Inflammatory macrophage treated with lipopolysaccharide for 1 hour (primary cell): ENCODE measurements around the gene RPL32.
"Not testable (repeated sequence)": the region's sequence is repeated elsewhere in the genome, so short reads cannot be mapped to it uniquely, and the experiment has no call there.

Experiments
- DNase-seq, 2 donors: peaks; one replicate each; pipeline ENCODE4 v3.0.0-alpha.2; 2020 to 2022

RPL32 gene

DNA sequence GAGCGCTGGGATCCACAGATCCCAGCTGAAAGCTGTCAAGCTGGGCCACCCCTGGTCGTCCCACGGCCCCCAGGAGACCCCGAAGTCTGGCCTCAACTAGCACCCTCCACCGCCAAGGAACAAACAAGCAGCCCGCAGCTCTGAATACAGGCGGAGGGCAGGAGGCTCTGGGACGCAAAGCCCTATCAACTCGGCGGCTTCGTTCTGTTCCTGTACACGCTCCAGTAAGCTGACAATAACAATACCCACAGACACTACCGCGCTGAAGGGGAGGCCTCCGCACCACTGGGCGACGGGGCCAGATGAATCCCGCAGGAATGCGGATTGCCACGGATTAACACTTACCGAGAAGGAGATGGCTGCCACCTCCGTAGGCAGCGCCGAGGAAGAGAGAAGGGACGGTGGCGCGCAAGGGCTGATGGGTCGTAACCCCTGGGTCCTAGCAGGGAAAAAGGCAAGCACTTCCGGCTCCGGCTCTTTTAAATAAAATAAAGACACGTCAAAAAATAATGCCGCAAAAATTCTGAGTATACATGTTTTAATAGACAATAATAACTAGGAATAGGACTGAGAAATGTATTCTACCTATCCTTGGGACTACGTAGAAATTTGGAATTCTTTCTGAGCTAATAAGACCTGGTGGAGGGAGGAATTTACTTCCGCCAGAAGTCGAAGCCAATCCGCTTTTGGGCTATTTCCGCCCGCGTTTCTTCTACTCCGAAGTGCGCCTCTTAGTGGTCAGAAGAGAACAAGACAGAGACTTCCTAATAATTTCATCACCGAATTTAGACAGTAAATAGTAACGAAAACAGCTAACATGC lies at the start of gene RPL32:
Gene RPL32 (minus strand): TSS at position 417 of the 821 bp plus-strand sequence. CDS start 1,328 bp downstream, outside the sequence.
- peak; percentile 92 to 96 for DNase-seq

DNA sequence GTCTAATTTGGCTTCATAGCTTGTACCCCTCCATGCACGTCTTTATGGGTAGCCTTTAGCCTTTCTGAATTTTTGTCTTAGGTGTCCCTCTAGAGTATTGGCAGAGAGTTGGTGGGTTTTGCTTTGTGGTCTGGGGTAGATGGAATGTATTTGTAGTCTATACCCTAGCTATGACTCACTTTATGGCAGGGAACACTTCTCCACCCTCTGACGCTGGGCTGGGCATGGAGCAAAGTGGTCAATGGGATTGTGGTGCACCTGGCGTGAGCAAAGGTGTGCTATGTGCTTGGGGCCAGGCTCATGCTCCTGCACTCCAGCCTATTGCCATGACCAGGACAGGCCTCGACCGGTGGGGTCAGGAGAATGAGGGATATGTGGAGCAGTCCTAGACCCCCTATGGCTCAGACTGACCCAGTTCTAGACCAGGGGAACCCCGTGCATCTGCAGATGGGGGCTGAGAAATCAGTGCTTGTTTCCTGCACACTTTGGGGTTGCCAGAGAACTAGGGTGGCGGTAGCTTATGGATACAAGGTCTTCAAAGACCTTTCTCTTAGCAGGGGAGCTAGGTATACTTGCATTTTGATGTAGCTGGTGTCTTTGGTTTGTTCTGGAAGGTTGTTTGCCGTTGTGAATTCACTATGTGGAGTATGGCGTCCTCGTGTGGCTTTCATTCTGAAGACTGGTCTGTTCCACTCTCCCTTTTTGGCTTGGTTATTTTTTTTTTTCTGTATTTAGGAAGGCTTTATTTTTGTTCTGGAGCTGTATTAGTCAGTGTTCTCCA lies 49.4 kb upstream of the RPL32 start:
- DNase-seq, result no peak

DNA sequence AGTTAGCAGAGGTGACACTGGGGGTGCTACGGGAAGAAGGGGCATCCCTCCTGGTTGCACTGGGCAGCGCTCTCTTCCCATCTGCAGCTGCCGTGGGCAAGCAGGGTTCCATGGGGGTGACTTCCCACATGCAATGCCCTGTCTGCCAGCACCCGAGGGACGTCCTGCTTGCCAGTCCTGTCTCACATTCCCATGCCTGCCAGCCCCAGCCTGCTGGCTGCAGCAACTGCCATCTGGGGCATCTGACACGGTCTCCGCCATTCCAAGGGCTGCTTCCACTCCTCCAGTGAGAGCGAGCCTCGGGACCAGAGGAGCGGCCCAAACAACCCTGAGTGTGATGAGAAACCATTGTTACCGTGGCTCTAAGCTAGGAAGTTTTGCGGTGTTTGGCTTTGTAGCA lies 45.4 kb upstream of the RPL32 start:
- no peak for DNase-seq

DNA sequence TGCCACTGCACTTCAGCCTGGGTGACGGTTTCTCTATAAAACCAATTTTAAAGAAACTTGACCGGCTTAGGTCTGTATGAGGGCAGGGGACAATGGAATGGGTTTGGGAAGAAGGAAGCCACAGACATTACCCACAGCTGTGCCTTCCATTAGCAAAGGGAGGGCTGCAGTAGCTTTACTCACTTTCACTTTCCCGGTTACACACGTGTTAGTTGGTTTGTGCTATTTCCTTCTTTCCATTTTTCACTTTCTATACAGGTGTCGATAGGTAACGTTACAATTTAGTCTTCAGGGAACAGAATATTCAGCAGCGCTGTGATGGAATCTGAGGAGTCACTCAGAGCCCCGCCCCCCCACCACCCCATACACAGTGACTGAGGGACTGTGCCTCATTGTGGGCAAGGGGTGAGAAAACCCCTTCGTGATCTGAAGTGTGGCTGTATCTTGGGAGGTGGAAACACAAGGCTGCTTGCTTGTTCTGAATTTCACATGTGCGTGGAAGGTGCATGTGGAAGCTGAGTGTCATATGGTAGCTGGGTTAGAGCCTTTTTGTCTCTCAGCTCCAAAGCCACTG lies 44.8 kb upstream of the RPL32 start:
- DNase-seq, result no peak

DNA sequence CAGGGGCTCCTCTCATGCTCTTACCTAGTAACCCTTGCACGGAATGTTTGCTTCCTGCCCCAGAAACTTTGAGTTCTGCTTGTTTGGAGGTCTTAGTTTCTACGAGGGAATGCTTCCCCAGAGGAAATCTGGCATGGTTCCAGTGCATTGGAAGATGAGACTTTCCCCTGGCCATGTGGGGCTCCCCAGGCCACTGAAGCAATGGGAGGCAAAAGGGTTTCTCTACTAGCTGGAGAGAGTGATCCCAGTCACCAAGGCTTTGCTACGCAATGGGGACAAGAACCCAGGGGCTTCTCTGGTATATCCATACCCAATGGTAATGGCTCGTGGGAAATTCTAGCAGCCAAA lies 44.2 kb upstream of the RPL32 start:
- no peak for DNase-seq

GRCh38 chr3:12884790-12885582 lies 43.6 kb upstream of the RPL32 start:
- DNase-seq, result no peak

GRCh38 chr3:12884186-12884680 lies 42.9 kb upstream of the RPL32 start:
- no peak for DNase-seq

GRCh38 chr3:12882336-12883310 lies 41.3 kb upstream of the RPL32 start:
- DNase-seq, result no peak

DNA sequence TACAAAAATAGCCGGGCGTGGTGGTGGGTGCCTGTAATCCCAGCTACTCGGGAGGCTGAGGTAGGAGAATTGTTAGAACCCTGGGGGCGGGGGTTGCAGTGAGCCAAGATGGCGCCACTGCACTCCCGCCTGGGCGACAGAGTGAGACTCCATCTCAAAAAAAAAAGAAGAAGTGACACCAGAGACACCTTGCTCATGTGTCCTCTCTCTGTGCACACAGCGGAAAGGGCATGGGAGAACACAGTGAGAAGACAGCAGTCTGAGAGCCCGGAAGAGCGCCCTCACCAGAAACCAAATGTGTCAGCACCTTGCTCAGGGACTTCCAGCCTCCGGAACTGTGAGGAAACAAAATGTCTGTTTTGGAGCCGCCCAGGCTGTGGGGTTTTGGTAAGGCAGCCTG lies 40.5 kb upstream of the RPL32 start:
- DNase-seq, result not testable (repeated sequence)

DNA sequence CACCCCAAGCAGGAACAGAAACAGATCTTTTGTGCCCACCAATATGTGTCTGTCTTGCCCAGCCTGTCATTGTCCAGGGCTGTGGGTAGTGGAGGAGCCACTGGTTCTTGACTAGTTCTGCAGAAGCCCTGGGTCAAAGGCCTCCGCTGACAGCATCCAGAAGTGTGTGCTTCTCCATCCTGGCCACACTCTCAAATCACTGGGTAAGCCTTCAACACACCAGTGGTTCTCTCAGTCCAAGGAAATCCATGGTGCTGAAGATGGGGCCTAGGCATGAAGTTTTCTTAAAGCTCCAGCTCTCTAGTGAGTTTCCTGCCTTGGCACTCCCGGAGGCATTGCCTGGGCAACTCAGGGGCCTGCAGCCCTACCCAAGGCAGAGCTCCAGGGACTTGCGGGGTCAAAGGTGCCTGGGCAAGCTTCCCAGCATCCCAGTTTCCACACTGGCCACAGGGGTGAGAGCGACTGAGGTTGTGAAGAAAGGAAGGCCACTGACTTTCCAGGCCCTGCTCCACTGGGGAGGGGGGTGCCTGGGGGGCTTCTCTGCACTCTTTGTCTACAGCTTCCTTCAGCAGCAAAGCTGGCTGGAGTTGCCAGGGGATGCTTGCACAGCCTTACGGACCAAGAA lies 37.9 kb upstream of the RPL32 start:
- DNase-seq, result no peak

DNA sequence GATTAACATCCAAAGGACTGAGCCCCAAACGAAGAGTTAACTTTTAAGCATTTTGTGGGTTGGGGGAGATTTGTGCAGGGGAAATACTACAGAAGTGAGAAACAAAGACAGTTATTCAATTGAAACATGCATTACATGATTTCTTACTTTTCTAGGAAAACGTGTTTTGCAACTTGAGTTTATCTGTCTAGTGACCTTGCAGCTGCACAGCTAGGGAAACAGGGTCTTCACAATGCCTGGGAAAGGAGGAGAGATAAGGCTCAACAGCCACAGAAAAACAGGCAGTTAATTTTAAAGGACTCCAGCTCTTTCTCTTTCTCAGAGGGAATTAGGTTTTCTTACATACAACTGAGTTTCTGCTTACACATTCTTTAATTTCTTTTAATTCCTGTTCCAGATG lies 37.4 kb upstream of the RPL32 start:
- DNase-seq, result not testable (repeated sequence)

GRCh38 chr3:12878141-12878574 lies 36.8 kb upstream of the RPL32 start:
- no peak for DNase-seq

DNA sequence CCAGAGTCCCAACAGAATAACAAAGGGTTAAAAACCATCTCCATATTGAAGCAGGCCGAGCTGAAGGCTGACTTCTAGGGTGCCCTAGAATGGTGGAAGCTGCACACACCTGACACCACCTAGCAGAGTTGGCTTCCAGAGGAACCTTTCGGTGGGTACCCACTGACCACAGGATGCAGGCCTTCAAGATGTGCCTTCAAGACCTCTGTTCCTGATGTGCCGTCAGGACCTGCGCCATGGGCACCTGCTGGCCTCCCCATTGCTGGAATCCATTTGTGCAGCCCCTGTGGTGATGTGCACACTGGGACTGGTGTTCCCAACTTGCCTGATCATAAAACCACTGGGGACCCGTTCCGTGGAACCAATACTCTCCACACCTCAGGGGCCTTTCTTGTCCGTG lies 35.7 kb upstream of the RPL32 start:
- no peak for DNase-seq

GRCh38 chr3:12875857-12876836 lies 34.8 kb upstream of the RPL32 start:
- no peak for DNase-seq

GRCh38 chr3:12871404-12871983 lies 30.1 kb upstream of the RPL32 start:
- DNase-seq, result no peak

GRCh38 chr3:12870942-12871341 lies 29.6 kb upstream of the RPL32 start:
- peak; percentile 54 to 59 for DNase-seq

DNA sequence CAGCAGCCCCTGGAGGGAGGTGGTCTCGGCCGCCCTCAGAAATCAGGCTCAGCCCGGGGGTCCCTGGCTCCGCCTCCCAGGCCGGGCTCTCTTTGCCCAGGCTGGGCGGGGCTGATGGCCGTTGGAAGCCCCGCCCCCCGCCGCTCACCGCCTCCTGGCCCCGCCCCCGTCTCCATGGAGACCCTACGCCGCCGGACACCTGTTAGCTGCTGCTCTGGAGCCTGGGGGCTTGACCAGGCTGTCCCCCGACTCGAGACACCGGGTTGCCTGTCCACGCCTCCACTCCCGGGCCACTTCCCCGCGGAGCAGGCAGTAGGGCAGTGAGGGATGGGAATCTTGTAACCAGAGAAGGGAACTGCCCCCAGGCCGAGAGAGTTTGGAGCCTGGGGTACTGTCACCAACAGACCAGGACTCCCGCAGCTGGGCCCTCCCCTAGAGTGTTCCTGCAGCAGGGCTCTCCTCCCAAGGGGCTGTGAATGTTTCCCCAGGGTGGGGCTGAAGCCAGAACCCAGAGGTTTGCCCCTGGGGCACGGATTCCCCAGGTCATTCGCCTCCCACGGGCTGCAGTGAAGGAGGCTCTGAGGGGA lies 27.8 kb upstream of the RPL32 start:
- DNase-seq, result no peak

- DNase-seq, result peak; percentile 92 to 94
Measured at GRCh38 chr3:12868039-12869034, 27.0 kb upstream of the RPL32 start.
